Natural killer cell treated with Interleukin-12 subunit alpha and Interleukin-12 subunit beta and Interleukin-15 and Interleukin-18, amount 100 ng/mL, for 72 hours (primary cell): ENCODE data around the gene ADGRG3. TPM values are rescaled to one million over a fixed set of nuclear protein-coding genes. Genes with fewer than 3 reads are reported as not detected.

Experiments used
- ATAC-seq, 2 donors: fragments of 150-1000 bp; cut with Tn5 transposase in 1 of 2; sonication (Bioruptor Pico), chemical (Tn5 transposase) in 1 of 2; 2 replicates each; pipeline ENCODE4 v1.10.0; 2021
- DNase-seq: peaks from one replicate; pipeline ENCODE4 v3.0.0; 2022; ENCODE audit warnings: low spot score
- H3K27ac Mint-ChIP-seq, 2 donors: 1 replicate in 1 of 2; 2 replicates in 1 of 2; pipeline ENCODE4 v1.8.0; 2022; ENCODE audit warnings: mixed read lengths in 2 of 2, mild to moderate bottlenecking in 1 of 2, moderate library complexity in 1 of 2
- H3K27me3 Mint-ChIP-seq, 2 donors: 1 replicate in 1 of 2; 2 replicates in 1 of 2; pipeline ENCODE4 v1.8.0; 2022; ENCODE audit warnings: mixed read lengths in 2 of 2
- H3K36me3 Mint-ChIP-seq: one replicate; pipeline ENCODE4 v1.8.0; 2022; ENCODE audit warnings: mixed read lengths
- H3K4me1 Mint-ChIP-seq, 2 donors: 1 replicate in 1 of 2; 2 replicates in 1 of 2; pipeline ENCODE4 v1.8.0; 2022; ENCODE audit warnings: low read depth in 2 of 2, mixed read lengths in 2 of 2, mild to moderate bottlenecking in 1 of 2
- H3K4me3 Mint-ChIP-seq: one replicate; pipeline ENCODE4 v1.8.0; 2022; ENCODE audit warnings: mixed read lengths
- H3K9me3 Mint-ChIP-seq: 2 replicates; pipeline ENCODE4 v1.8.0; 2022; ENCODE audit warnings: mixed read lengths
- total RNA-seq, 2 donors: library from RNA; stranded (reverse); gene quantifications; one replicate each; pipeline ENCODE4 v1.2.3, GENCODE V29; 2022

ADGRG3 gene
- total RNA-seq, 2 donors from 2014 or later = 25.4 to 28.9 TPM

- no peak for DNase-seq
- peaks cover 28 to 31% of the 10 kb centered on the region in 2 donors for H3K4me1 Mint-ChIP-seq
- H3K27ac Mint-ChIP-seq = no peak overlapping the region
- H3K36me3 Mint-ChIP-seq = no peaks in the 10 kb centered on the region
- no peak overlapping the region for H3K4me3 Mint-ChIP-seq
- ATAC-seq = no peak
- peaks cover 5 to 8% of the 10 kb centered on the region in 2 donors for H3K27me3 Mint-ChIP-seq
- H3K9me3 Mint-ChIP-seq = no peaks in the 10 kb centered on the region
Measured at GRCh38 chr16:57627184-57627871, 40.8 kb upstream of the ADGRG3 start.

DNA sequence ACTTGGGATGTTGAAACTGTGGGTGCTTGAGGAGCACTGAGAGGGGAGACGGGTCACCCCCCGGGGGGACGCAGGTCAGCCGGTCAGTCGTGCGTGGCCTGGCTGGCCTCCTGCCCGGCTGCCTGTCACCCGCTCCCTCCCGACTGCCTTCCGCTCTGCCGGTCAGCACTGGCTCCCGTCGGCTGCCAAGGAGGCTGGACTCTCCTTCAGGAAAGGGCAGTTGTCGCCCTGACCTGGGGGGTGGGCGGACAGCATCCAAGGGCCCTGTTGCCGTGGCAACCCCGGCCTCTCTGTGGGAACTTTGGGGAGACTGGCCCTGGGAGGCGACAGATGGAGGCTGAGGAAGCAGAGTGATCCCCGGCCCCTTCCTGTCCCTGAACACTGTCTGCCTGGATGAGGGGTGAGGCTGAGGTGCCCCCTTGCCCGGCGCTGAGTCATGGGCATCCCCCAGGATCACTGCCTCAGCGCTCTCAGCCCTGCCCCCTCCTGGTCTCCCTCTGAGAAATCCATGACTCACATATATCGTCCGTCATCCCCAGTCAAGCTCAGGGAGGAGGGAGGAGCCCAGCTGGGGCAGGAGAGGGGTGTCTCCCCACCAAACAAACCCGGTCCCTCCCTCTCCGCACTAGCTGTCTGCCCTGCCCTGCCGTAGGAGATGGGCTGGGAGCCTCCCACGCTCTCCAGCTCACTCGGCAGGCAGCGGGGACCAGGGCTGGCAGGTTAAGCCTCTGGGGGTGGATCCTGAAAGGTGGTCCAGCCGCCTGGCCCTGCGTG lies 39.9 kb upstream of the ADGRG3 start, which contains the start of gene ADGRG1:
Gene ADGRG1, plus strand, starts transcription at position 623 of the 774 bp plus-strand sequence. CDS start 21,658 bp downstream, outside the sequence.
- H3K4me1 Mint-ChIP-seq = peaks cover 28 to 31% of the 10 kb centered on the region in 2 donors
- DNase-seq (no peak), ATAC-seq (peak; percentile 79 to 80)
- peak within 1 kb of the TSS; percentile 86 for H3K4me3 Mint-ChIP-seq
- H3K27me3 Mint-ChIP-seq = peaks cover 5 to 8% of the 10 kb centered on the region in 2 donors
- no peaks in the 10 kb centered on the region for H3K9me3 Mint-ChIP-seq
- H3K27ac Mint-ChIP-seq = peak within 1 kb of the TSS; percentile 62 to 71
- no peaks in the 10 kb centered on the region for H3K36me3 Mint-ChIP-seq

GRCh38 chr16:57628783-57629293 lies 39.3 kb upstream of the ADGRG3 start:
- H3K27me3 Mint-ChIP-seq = peaks cover 5 to 8% of the 10 kb centered on the region in 2 donors
- DNase-seq (no peak), ATAC-seq (no peak)
- H3K4me3 Mint-ChIP-seq = peak overlapping the region; percentile 86
- H3K27ac Mint-ChIP-seq = peak overlapping the region; percentile 62 to 71
- no peaks in the 10 kb centered on the region for H3K9me3 Mint-ChIP-seq
- H3K4me1 Mint-ChIP-seq = peaks cover 28 to 31% of the 10 kb centered on the region in 2 donors
- no peaks in the 10 kb centered on the region for H3K36me3 Mint-ChIP-seq

DNA sequence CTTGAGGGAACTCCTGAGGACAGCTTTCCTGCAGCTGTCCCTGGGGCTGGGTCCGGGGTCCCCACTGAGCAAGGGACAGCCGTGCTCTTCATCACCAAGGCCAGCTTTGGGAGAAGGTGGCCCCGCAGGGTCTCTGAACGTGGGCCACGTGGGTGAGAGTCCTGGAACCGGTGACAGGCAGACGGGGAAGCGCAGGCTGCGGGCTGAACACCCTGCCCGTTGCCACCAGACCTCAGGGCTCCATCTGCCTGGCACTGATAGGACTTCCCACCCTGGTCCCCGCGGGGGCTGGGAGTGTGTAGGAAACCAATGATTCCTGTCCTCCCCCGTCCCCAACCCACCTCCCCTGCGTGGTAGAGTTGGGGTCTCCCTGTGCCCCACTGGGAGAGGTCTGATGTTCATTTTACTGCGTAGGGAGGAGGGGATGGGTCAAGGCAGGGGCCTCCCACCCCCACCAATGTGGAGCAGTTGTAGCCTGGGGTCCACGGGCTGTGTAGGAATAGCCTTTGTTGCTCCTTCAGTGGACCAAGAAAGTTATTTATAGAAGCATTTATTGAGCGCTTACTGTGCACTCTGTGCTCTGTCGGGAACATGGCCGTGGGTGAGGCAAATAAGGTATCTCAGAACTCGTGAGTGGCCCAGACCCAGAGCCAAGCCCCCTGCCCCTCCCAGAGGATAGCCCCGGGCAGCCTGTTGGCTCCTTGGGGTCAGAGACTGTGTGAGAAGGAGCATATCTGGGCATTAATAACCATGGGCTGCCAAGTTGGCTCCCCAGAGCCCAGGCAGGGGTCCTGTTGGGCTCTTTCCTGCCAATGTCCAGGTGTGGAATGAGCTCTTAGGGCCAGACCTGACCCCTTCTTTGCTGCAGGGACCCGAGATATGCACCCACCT lies 38.3 kb upstream of the ADGRG3 start:
- ATAC-seq (no peak), DNase-seq (no peak)
- H3K36me3 Mint-ChIP-seq = no peaks in the 10 kb centered on the region
- H3K9me3 Mint-ChIP-seq = no peaks in the 10 kb centered on the region
- H3K4me3 Mint-ChIP-seq = peak overlapping the region; percentile 86
- peaks cover 5 to 8% of the 10 kb centered on the region in 2 donors for H3K27me3 Mint-ChIP-seq
- H3K27ac Mint-ChIP-seq = peak overlapping the region; percentile 62 to 71
- peaks cover 28 to 31% of the 10 kb centered on the region in 2 donors for H3K4me1 Mint-ChIP-seq

DNA sequence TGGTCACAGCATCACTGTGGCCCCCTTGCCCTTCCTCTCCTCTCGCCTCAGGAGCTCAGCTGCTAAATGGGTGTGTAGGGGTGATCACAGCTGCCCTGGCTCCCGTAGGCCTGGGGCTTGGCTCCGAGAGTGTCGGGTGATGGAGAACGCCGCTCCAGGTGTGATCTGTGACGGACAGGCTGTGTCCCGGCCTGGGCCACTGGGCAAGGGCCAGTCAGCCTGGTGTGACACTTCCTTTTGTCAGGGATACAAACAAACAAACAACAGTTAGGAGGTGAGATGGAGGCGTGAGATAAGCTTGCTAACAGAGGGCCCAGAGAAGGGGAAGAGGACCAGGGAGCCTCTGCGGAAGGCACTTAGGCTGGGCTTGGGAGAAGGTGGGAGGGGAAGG lies 37.7 kb upstream of the ADGRG3 start:
- ATAC-seq (no peak), DNase-seq (no peak)
- Mint-ChIP-seq H3K9me3 (no peaks in the 10 kb centered on the region), H3K4me3 (peak overlapping the region; percentile 35), H3K4me1 (peaks cover 25 to 26% of the 10 kb centered on the region in 2 donors), H3K36me3 (no peaks in the 10 kb centered on the region), H3K27ac (peak overlapping the region; percentile 44 to 56), H3K27me3 (peaks cover 5 to 8% of the 10 kb centered on the region in 2 donors)

- DNase-seq (no peak), ATAC-seq (no peak)
- Mint-ChIP-seq H3K36me3 (no peaks in the 10 kb centered on the region), H3K4me1 (peaks cover 18 to 22% of the 10 kb centered on the region in 2 donors), H3K9me3 (no peaks in the 10 kb centered on the region), H3K27me3 (peaks cover 5 to 8% of the 10 kb centered on the region in 2 donors), H3K4me3 (peak overlapping the region; percentile 35), H3K27ac (peak overlapping the region; percentile 44 to 56)
Measured at GRCh38 chr16:57630931-57631845, 36.9 kb upstream of the ADGRG3 start.

DNA sequence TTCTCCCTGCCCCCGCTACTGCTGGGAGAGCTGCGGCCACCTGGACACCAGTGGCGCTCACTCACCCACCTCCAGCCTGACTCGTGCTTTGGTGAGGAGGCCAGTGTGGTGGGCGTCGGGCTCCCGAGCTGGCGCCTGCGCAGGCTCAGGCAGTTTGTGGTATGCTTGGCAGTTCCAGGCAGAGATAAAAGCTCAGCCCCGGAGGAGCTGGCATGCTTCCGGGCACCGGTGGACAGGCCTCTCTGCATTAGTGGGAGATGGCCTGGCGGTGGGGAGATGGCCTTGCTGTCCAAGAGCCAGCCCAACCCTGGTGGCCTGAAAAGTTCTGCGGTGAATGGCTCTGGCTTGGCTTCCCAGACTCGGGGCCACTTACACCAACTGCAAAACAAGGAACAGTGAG lies 35.5 kb upstream of the ADGRG3 start:
- Mint-ChIP-seq H3K9me3 (no peaks in the 10 kb centered on the region), H3K27me3 (peaks cover 7 to 8% of the 10 kb centered on the region in 2 donors), H3K27ac (no peak overlapping the region), H3K4me1 (peaks cover 18 to 19% of the 10 kb centered on the region in 2 donors), H3K36me3 (no peaks in the 10 kb centered on the region), H3K4me3 (no peak overlapping the region)
- DNase-seq = no peak
- ATAC-seq = no peak

- H3K4me3 Mint-ChIP-seq = no peak overlapping the region
- H3K9me3 Mint-ChIP-seq = no peaks in the 10 kb centered on the region
- ATAC-seq (no peak), DNase-seq (no peak)
- H3K27me3 Mint-ChIP-seq = peaks cover 7% of the 10 kb centered on the region in 2 donors
- H3K4me1 Mint-ChIP-seq = peaks cover 14 to 16% of the 10 kb centered on the region in 2 donors
- H3K36me3 Mint-ChIP-seq = no peaks in the 10 kb centered on the region
- no peak overlapping the region for H3K27ac Mint-ChIP-seq
Measured at GRCh38 chr16:57633383-57634064, 34.6 kb upstream of the ADGRG3 start.

- Mint-ChIP-seq H3K9me3 (no peaks in the 10 kb centered on the region), H3K4me3 (no peak overlapping the region), H3K36me3 (no peaks in the 10 kb centered on the region), H3K4me1 (peaks cover 8 to 10% of the 10 kb centered on the region in 2 donors), H3K27ac (no peak overlapping the region), H3K27me3 (peaks cover under 1 to 2% of the 10 kb centered on the region in 2 donors)
- DNase-seq (no peak), ATAC-seq (no peak)
Measured at GRCh38 chr16:57634171-57634570, 33.9 kb upstream of the ADGRG3 start.

GRCh38 chr16:57635266-57636097 lies 32.6 kb upstream of the ADGRG3 start:
- H3K4me1 Mint-ChIP-seq = peaks cover 5 to 10% of the 10 kb centered on the region in 2 donors
- DNase-seq (no peak), ATAC-seq (no peak)
- H3K27ac Mint-ChIP-seq = no peak overlapping the region
- no peaks in the 10 kb centered on the region for H3K36me3 Mint-ChIP-seq
- H3K4me3 Mint-ChIP-seq = no peak overlapping the region
- H3K27me3 Mint-ChIP-seq = peaks cover 0 to 2% of the 10 kb centered on the region in 2 donors
- no peaks in the 10 kb centered on the region for H3K9me3 Mint-ChIP-seq

- peak overlapping the region in 1 of 2 donors; percentile 8 for H3K27ac Mint-ChIP-seq
- ATAC-seq = no peak
- H3K36me3 Mint-ChIP-seq = no peaks in the 10 kb centered on the region
Measured at GRCh38 chr16:57636184-57636583, 31.9 kb upstream of the ADGRG3 start.

More at GRCh38 chr16:57636184-57636583, 31.9 kb upstream of the ADGRG3 start:
- no peak overlapping the region for H3K4me3 Mint-ChIP-seq
- H3K27me3 Mint-ChIP-seq = peaks cover 0 to 2% of the 10 kb centered on the region in 2 donors
- H3K9me3 Mint-ChIP-seq = no peaks in the 10 kb centered on the region
- no peak for DNase-seq
- peaks cover 4 to 6% of the 10 kb centered on the region in 2 donors for H3K4me1 Mint-ChIP-seq
